ENCODE measurements around the gene PRKAG2. TPM values are rescaled to one million over a fixed set of nuclear protein-coding genes. Genes with fewer than 3 reads are reported as not detected.

The PRKAG2 gene
- total RNA-seq, 1 donor from 2014 or later = 21.1 TPM

DNA sequence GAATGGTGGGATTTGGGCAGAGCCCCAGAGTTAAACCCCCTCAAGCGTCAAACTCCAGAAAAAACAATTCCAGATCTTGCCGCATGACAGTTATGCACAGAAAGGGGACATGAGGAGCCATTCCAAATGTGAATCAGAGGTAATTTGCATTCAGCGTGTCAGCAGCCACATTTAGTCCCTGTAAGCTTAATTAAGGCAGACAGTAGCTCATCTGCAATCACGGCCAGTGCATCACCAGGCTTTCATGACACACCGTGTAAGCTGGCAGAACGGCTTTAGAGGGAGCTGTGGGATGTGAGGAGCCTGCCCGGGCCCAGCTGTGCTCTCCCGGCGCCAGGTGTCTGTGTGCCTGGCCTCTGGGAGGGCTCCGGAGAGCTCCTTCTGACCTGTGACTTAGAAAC, 18.7 kb upstream of the PRKAG2 start:
- Histone ChIP-seq H3K27me3 (ENCODE audit: control insufficient read depth, insufficient read depth, low read length) (peaks cover 23% of the 10 kb centered on the region), H3K4me3 (ENCODE audit: low read depth, low read length) (no peak overlapping the region), H3K36me3 (ENCODE audit: control insufficient read depth, insufficient read depth, low read length) (no peaks in the 10 kb centered on the region)
- no peak for TF ChIP-seq CTCF (IDR thresholded peaks at IDR 0.05; ENCODE audit: insufficient read depth, low read length, poor library complexity, severe bottlenecking)
- DNase-seq (ENCODE audit: low read depth) = no peak

DNA sequence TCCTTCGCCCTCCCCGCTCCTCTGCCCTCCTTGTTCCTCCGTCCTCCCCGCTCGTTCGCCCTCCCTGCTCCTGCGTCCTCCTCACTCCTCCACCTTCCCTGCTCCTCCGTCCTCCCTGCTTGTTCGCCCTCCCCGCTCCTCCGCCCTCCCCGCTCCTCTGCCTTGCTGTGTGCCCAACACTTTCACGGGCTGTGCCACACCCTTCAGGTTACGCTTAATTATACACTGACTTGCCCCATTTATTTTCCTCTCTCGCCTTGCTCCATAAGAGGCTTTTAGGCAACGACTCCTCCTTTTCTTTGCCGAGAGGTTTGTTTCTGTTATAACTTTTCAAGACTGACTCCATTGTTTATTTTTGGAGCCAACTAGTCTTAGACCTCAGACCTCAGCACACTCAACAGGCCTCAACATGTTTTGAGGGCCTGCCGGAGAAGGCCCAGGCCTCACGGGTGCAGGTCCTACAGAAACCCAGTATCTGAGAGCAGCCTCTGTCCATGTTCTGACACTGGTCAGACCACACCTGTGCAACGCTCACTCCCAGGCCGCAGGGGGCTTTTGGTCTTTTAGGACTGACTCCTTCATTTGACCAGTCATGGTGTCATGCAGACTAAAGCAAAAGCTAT, 18.2 kb upstream of the PRKAG2 start:
- TF ChIP-seq CTCF (IDR thresholded peaks at IDR 0.05; ENCODE audit: insufficient read depth, low read length, poor library complexity, severe bottlenecking) = no peak
- Histone ChIP-seq H3K4me3 (ENCODE audit: low read depth, low read length) (no peak overlapping the region), H3K27me3 (ENCODE audit: control insufficient read depth, insufficient read depth, low read length) (peaks cover 27% of the 10 kb centered on the region), H3K36me3 (ENCODE audit: control insufficient read depth, insufficient read depth, low read length) (no peaks in the 10 kb centered on the region)
- DNase-seq (ENCODE audit: low read depth) = no peak

GRCh38 chr7:151894111-151895007, 17.4 kb upstream of the PRKAG2 start:
- no peak for TF ChIP-seq CTCF (IDR thresholded peaks at IDR 0.05; ENCODE audit: insufficient read depth, low read length, poor library complexity, severe bottlenecking)
- no peak for DNase-seq (ENCODE audit: low read depth)
- H3K27me3 ChIP-seq (ENCODE audit: control insufficient read depth, insufficient read depth, low read length) = peaks cover 33% of the 10 kb centered on the region
- no peaks in the 10 kb centered on the region for H3K36me3 ChIP-seq (ENCODE audit: control insufficient read depth, insufficient read depth, low read length)
- no peak overlapping the region for H3K4me3 ChIP-seq (ENCODE audit: low read depth, low read length)

DNA sequence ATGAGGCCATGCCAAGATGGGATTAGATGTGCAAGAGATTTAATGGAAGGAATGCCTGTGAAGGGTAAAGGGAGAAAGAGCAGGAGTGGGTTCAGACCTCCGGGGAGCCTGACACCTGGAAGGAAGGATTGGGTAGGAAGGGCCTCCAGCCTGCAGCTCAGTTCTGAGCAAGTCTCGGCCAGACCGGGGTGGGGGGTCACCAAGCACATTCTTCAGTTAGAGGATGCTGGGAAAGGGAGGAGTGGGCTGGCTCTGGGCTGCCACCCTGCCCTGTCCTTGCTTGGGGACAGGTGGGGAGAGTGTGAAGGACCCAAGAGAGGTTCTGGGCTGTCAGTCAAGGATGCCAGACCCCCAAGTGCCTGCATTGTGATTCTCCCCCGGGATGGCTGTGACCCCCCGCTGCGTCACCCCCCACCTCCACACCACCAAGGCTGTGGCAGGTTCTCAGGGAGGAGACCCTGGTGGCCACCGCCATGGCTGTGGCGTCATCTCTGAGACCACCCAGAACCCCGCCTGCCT, 16.5 kb upstream of the PRKAG2 start:
- no peak for TF ChIP-seq CTCF (IDR thresholded peaks at IDR 0.05; ENCODE audit: insufficient read depth, low read length, poor library complexity, severe bottlenecking)
- H3K4me3 ChIP-seq (ENCODE audit: low read depth, low read length) = no peak overlapping the region
- H3K27me3 ChIP-seq (ENCODE audit: control insufficient read depth, insufficient read depth, low read length) = peaks cover 34% of the 10 kb centered on the region
- H3K36me3 ChIP-seq (ENCODE audit: control insufficient read depth, insufficient read depth, low read length) = no peaks in the 10 kb centered on the region
- no peak for DNase-seq (ENCODE audit: low read depth)

DNA sequence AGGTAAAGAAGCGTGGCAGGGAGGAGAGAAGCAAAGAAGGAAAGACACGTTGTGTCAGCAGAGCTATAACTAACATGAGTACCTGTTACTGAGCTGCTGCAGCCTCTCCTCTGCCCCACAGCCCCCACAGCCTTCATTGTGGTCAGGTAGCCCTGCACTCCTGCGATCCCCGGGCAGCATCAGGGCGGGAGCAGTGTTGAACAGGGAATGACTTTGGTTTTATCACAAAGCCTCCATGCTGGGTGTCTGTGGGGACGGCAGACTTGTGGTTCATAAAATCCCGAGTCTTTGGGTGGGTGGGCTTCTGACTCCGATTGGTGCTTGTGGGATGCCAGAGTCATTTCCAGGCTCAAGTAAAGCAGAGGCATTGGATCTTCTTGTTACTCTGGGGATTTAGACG, 14.8 kb upstream of the PRKAG2 start:
- no peak for DNase-seq (ENCODE audit: low read depth)
- no peak overlapping the region for H3K4me3 ChIP-seq (ENCODE audit: low read depth, low read length)
- peaks cover 32% of the 10 kb centered on the region for H3K27me3 ChIP-seq (ENCODE audit: control insufficient read depth, insufficient read depth, low read length)
- H3K36me3 ChIP-seq (ENCODE audit: control insufficient read depth, insufficient read depth, low read length) = no peaks in the 10 kb centered on the region
- TF ChIP-seq CTCF (IDR thresholded peaks at IDR 0.05; ENCODE audit: insufficient read depth, low read length, poor library complexity, severe bottlenecking) = no peak
